Measurements from ENCODE around the gene CDH4.

CDH4 gene

GRCh38 chr20:61297986-61298385, 45.9 kb downstream of the CDH4 start:
- no peak for TF ChIP-seq ZNF274 (IDR thresholded peaks at IDR 0.05; ENCODE audit: low read depth, low read length)
- H3K4me3 ChIP-seq (ENCODE audit: low read length): no peak overlapping the region

- no peak overlapping the region for H3K4me3 ChIP-seq (ENCODE audit: low read length)
- TF ChIP-seq ZNF274 (IDR thresholded peaks at IDR 0.05; ENCODE audit: low read depth, low read length): no peak
Measured at GRCh38 chr20:61298661-61299060, 46.6 kb downstream of the CDH4 start.

GRCh38 chr20:61299104-61299503, 47.0 kb downstream of the CDH4 start:
- H3K4me3 ChIP-seq (ENCODE audit: low read length): no peak overlapping the region
- TF ChIP-seq ZNF274 (IDR thresholded peaks at IDR 0.05; ENCODE audit: low read depth, low read length): no peak

GRCh38 chr20:61299618-61300017, 47.6 kb downstream of the CDH4 start:
- TF ChIP-seq ZNF274 (IDR thresholded peaks at IDR 0.05; ENCODE audit: low read depth, low read length): no peak
- H3K4me3 ChIP-seq (ENCODE audit: low read length): no peak overlapping the region

- TF ChIP-seq ZNF274 (IDR thresholded peaks at IDR 0.05; ENCODE audit: low read depth, low read length): no peak
Measured at GRCh38 chr20:61300293-61300692, 48.2 kb downstream of the CDH4 start.

GRCh38 chr20:61300709-61301108, 48.6 kb downstream of the CDH4 start:
- no peak for TF ChIP-seq ZNF274 (IDR thresholded peaks at IDR 0.05; ENCODE audit: low read depth, low read length)
- H3K4me3 ChIP-seq (ENCODE audit: low read length): no peak overlapping the region

More at GRCh38 chr20:61300293-61300692, 48.2 kb downstream of the CDH4 start:
- no peak overlapping the region for H3K4me3 ChIP-seq (ENCODE audit: low read length)

GRCh38 chr20:61301711-61302525, 49.9 kb downstream of the CDH4 start:
- no peak overlapping the region for H3K4me3 ChIP-seq (ENCODE audit: low read length)
- TF ChIP-seq ZNF274 (IDR thresholded peaks at IDR 0.05; ENCODE audit: low read depth, low read length): no peak

DNA sequence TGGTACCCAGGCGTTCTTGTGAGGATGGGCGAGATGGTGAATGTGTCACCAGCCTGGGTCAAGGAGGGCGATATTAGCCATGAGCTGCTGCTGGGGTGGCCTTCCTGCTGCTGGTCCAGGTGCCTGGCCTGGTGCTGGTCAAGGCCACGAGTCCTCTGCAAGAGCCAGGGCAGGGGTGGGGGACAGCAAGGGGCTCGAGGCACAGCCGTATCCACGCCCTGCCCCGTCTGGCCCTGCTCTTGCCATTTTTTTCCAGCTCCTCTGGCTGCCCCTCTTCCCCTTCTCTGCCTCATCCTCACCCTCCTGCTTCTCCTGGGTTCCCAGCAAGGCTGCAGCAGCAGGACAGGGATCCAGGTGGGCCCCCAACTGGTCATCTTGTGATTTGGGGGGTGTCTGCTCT, 51.2 kb downstream of the CDH4 start:
- H3K4me3 ChIP-seq (ENCODE audit: low read length): no peak overlapping the region
- TF ChIP-seq ZNF274 (IDR thresholded peaks at IDR 0.05; ENCODE audit: low read depth, low read length): no peak

DNA sequence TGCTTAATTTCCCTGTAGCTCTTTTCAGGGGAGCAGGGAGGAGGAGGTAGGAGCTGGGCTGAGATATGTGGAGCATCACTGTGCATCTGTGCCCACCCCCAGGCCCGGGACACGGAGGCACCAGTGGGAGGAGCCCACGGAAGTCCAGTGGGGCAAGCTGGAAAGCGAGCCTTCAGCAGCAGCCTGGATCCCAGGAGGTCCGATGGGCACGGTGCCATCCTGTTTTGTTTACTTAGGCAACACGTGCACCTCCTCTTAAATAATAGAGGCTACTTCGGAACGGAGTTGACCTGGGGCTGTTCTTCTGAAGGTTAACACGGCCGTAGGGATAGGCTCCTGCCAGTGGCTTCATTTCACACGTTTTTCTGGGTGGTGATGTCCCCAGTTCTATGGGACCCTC, 51.6 kb downstream of the CDH4 start:
- TF ChIP-seq ZNF274 (IDR thresholded peaks at IDR 0.05; ENCODE audit: low read depth, low read length): no peak
- H3K4me3 ChIP-seq (ENCODE audit: low read length): no peak overlapping the region

DNA sequence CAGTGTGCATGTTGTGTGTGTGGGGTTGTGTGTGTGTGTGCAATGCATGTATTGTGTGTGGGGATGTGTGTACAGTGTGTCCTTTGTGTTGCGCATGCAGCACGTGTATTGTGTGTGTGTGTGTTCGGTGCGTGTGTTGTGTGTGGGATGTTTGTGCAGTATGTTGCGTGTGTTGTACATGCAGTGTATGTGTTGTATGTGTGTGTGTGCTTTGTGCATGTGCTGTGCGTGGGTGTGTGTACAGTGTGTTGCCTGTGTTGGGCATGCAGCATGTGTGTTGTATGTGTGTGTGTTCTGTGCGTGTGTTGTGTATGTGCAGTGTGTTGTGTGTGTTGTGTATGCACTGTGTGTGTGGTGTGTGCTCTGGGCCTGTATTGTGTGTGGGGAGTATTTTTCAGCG, 52.7 kb downstream of the CDH4 start:
- TF ChIP-seq ZNF274 (IDR thresholded peaks at IDR 0.05; ENCODE audit: low read depth, low read length): no peak
- no peak overlapping the region for H3K4me3 ChIP-seq (ENCODE audit: low read length)

- TF ChIP-seq ZNF274 (IDR thresholded peaks at IDR 0.05; ENCODE audit: low read depth, low read length): no peak
- H3K4me3 ChIP-seq (ENCODE audit: low read length): no peak overlapping the region
Measured at GRCh38 chr20:61306937-61307475, 54.9 kb downstream of the CDH4 start.

GRCh38 chr20:61307686-61308476, 55.8 kb downstream of the CDH4 start:
- no peak for TF ChIP-seq ZNF274 (IDR thresholded peaks at IDR 0.05; ENCODE audit: low read depth, low read length)
- no peak overlapping the region for H3K4me3 ChIP-seq (ENCODE audit: low read length)

- no peak for TF ChIP-seq ZNF274 (IDR thresholded peaks at IDR 0.05; ENCODE audit: low read depth, low read length)
- H3K4me3 ChIP-seq (ENCODE audit: low read length): no peak overlapping the region
Measured at GRCh38 chr20:61308477-61308774, 56.4 kb downstream of the CDH4 start.

- no peak overlapping the region for H3K4me3 ChIP-seq (ENCODE audit: low read length)
- TF ChIP-seq ZNF274 (IDR thresholded peaks at IDR 0.05; ENCODE audit: low read depth, low read length): no peak
Measured at GRCh38 chr20:61310954-61311353, 58.9 kb downstream of the CDH4 start.

All from GM08714 (cell line).